HG03103 (cell line): Measurements from ENCODE around the gene CDCP1.

Experiments used
- ATAC-seq: cut with Tn5 transposase; IDR thresholded peaks from one replicate; pipeline ENCODE4 v1.9.1; 2021; ENCODE audit warnings: low read depth; ENCODE audit not compliant: unreplicated experiment

The CDCP1 gene

DNA sequence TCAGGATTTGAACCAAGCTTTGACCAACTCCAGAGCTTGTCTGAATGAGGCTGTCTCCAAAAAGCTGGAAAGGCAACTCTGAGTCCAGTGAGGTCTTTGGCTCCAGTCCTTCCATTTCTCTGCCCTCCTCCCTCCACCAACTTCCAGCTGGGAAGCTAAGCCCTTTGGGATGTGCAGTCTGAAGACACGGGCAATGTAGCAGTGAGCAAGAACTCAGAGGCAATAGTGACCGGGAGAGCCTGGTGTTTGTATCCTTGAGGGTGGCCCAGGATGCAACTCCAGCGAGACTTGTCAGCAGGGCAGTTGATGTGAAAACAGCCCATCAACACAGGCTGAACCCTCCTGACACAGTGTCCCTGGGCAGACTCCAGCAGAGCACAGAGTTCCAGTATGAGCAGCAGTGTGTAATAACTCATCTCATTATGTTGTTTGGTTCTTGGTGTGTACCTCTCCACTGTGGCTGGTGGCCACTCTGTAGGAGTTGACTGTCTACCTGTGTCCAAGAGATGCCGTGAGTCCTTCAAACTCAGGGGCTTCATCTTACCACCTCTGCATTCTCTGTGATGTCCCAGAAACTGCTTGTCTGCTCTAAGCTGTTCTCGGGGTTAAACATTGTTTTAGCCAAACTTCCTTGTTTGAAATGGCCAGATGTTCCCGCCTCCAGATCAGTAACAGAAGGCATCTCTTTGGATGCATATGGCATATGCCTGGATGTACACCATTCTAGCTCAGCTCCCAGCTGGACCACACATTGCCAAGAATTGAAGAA, 6.6 kb downstream of the CDCP1 start:
- no peak for ATAC-seq

DNA sequence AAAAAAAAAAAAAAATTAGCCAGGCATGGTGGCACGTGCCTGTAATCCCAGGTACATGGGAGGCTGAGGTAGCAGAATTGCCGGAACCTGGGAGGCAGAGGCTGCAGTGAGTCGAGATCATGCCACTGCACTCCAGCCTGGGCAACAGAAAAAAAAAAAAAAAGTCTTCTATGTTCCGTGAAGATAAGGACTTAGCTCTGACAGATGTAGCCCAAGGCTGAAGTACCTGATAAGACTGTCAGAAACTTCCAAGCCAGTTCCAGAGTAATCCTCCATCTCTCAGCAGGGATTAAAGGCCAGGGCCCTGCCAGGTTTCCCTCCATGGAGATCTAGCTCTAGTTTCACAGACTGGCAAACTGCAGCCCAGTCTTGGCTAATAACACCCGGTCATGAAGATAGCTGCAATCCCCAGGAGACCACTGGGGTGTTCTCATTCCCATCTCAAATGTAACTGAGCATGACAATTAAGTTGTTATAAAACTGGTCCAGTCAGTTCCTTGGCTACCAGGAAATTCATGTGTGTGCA, 8.5 kb downstream of the CDCP1 start:
- ATAC-seq = no peak

DNA sequence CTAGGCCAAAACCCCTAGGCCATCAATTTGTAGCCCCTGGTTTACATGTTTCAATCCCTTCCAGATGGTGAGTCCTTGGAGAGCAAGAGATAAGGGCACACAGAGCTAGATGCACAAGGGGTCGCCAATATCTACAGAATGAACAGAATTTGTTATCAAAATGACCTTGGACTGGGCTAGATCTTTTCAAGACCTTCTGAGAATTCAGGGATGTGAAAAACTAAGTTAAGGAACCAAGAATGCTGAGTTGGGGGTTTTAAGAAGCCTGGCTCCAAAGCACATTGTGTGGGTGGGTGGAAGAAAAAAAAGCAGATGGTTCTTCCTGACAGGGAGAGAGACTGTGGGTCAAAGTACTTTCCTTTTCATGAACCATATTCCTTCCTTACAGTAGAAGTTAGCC, 10.2 kb downstream of the CDCP1 start:
- no peak for ATAC-seq

DNA sequence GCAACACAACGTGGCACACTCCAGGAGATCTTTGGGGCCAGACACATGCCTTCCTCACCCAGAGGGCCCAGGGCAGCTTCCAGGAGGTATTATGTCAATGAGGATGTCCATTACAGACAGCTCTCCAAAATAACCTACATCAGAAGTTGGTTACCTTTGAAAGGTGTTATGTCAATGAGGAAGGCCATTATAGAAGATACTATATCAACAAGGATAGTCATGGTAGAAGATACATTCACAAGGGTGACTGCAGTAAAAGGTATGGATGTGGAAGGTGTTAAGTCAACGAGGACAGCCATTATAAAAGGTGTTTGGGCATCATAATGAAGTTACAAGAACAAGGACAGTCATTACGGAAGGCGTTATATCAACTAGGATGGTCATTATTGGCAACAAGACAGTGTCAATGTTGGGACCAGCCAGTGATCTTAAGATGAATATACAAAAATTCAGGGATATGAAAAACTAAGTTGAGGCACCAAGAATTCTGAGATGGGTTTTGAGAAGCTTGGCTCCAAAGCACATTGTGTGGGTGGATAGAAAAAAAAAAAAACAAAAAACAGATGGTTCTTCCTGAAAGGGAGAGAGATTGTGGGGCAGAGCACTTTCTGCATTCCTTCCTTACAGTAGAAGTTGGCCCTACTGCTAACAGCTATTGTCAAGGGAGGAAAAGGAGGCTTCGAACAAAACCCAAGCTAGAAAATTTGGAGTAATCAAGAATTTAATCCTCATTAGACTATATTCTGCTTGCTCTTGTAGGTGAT, 11.2 kb downstream of the CDCP1 start:
- ATAC-seq = no peak

DNA sequence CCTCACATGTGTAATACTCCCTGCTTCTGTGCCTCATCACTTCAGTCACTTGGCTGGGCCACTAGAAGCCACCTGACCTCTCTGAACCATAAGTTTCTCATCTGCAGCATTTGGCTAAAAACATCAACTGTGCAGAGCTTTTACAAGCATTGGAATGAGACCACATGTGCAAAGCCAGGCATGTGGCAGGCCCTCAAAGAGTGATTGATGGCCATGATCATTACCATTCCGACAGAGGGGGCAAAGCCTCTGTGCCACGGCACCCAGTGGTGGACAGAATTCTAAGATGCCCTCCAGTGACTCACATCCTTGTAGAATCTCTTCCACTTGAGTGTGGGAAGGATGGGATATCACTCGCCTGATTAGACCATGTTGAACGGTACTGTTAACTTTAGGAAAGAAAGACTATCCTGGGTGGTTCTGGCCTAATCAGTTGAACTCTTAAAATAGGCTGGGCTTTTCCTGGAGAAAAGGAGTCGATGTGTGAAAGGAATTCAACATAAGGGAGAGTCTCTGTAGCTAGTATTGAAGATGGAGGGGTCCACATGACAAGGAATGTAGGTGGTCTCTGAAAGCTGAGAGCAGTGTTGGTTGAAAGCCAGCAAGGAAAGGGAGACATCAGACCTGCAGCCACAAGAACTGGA, 13.5 kb downstream of the CDCP1 start:
- ATAC-seq = no peak

DNA sequence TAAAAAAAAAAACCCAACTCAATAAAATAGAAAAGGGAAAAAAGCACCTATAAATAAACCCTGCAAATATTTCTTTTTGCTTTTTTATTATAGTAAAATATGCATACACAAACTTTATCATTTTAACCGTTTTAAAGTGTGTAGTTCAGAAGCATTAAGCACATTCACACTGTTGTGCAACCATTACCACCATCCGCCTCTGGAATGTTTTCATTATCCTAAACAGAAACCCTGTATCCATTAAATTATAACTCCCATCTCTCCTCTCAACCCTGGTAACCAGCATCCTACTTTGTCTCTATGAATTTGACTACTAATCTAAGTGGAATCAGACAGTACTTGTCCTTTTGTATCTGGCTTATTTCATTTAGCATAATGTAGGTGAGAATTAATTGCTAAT, 15.0 kb downstream of the CDCP1 start:
- ATAC-seq = no peak

DNA sequence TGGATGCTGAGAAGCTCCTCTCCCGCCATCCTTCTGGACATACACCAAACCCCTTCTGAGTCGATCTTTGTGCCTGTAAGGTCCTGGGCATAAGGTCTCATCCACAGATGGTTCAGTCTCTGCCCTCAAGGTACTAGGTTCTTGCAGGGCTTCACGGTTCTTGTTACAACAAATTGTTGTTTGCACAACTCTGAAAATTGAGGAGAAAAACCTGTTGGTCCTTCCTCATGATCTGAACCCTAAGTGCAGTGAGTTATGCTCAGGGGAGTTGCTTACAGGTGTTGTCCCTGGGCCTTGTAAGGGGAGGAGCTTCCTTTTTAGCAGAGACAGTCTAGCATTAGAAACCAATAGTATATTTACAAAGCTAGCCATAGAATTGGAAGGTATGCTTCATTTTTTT, 15.7 kb downstream of the CDCP1 start:
- no peak for ATAC-seq

DNA sequence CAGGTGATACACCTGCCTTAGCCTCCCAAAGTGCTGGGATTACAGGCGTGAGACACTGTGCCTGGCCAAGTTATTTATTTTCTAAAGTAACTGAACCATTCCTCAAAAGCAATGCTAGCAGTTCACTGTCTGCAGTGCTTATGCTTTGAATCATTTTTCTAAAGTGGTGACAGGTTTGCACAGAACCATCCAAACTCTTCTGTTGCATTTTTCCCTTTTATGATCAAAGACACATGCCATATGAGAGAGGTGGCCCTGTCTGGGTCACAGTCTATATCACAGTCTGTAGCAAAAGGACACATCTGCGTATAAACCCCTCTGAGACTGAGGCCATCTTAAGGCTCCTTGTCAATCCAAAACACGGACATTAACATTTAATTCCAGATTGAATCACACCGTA, 17.2 kb downstream of the CDCP1 start:
- no peak for ATAC-seq

DNA sequence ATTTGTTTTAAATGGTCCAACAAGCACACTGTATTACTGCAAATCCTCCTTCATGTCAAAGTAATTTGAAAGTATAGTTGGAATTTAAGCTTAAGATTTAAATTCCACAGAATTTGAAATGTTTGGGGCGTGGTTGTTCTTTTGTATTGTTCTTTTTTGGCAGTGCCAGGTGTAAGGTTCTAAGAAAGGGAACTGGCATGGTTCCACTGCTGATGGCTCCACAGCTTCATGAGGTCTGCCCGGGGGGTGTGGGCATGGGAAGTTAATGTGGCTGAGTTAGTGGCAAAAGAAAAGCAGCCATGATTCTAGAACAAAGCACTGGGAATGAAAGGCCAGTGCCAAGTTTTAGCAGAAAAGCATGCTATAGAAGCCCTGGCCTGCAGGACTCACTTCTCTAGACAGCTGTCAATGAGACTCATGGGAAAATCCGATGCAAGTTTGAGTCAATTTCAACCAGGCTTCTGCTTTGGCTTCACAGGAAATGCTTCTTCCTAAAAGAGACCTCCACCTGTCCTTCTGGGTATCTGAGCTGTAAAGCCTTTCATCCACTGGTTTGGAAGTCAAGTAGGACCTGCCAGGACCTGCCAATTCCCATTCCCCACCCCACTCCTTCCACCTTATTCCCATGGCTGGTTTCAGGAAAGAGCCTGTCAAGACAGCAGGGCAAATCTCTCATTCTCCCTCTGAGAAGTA, 18.9 kb downstream of the CDCP1 start:
- no peak for ATAC-seq

DNA sequence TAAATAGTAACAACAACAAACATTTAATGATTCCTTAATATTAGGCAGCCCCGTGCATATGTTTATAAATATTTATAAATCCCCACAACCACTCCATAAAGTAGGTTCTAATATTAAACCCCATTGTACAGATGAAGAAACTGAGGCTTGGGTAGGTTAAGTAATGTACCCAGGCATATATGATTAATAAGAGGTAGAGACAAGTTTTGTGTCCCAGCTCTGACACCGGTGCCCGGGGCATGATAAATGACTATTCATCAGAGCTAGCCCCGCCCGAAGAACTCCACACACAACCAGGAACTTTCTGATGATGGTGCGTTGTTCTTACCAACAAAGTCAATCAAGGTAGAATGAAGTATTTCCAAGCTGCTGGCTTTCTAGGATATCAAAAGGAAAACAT, 19.4 kb downstream of the CDCP1 start:
- ATAC-seq = no peak

DNA sequence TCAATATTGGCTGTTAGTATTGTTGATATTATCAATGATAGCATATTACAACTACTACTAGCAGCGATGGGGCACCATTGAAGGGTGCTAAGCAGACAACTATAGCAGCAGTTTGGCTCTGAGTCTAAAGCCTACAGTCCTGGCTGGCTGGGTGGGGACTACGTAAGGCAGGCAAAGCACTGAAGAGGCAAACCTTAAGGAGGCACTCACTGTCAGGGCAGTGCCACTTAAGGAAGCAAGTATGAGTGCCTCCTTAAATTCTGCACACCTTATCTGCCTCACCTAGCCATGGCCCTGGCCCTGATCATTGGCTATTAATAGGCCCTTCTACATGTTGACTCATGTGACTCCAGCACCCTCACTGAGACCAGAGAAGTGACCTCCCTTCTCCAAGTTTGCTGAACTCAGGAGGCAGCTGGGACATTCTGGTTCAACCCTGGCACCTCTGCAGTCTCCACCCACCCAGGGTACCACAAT, 20.6 kb downstream of the CDCP1 start:
- no peak for ATAC-seq

DNA sequence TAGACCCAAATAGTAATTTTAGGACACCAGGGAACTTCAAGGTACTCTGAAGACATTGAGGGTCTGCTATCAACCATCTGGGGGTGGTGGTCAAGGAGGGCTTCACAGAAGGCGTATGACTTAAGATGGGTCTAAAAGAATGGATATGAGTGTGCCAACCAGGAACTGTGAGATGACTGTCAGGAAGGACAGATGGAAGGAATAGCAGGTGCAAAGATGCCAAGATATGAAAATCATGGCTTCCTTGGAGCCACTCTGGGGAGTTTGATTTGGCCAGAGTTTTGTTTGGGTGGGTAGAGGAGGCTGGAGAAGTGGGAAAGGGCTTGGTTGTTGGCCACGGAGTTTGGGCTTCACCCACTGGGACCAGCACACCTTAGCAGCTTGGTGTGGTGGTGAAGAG, 21.2 kb downstream of the CDCP1 start:
- ATAC-seq = no peak

DNA sequence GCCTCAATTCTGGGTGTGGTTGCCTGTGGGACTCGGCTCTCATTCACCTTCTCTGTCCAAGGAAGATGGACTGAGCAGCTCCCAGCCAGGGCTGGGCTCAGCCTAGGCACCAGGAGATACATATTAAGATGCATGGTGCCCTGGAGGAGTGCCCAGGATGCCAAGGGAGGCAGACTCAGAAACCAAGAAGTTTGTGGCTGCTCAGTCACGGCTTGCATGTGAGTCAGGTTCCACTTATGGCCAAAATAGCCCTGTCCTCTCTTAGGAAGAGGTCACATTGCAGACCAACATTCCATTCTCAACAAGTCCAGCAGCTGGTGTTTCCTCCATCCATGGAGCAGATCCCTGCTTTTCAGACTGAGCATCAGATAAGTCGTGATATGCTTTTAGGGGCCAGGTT, 21.8 kb downstream of the CDCP1 start:
- ATAC-seq = no peak

DNA sequence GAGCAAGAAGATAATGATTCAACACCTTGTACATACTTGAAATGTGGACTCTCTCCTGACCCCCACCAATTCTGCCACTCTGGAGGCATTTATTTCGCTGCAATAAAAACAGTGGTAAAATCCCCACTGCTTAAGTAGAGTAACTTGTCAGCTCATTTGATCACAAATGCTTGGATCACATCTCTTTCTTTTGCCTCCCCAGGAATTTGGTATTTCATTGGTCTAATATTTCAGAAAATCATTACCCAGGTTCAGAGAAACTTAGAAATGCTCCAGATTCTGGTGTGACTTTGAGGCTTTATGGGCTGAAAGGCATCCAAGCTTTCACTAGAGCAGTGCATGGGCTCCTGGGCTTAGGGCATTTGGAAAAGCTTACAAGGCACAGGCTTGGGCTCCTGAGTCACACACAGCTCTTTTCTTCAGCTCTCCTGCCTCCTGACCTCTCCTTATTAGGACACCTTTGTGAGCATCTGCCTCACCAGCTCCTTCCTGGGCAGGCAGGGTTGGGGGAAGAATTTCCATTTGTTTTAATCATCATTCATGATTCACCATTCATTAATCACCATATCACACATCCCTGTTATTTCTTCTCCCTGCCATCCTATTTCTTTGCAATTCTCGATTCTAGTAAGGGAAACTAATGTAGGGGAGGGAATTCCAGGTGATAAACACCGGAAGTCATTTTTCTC, 22.5 kb downstream of the CDCP1 start:
- no peak for ATAC-seq

DNA sequence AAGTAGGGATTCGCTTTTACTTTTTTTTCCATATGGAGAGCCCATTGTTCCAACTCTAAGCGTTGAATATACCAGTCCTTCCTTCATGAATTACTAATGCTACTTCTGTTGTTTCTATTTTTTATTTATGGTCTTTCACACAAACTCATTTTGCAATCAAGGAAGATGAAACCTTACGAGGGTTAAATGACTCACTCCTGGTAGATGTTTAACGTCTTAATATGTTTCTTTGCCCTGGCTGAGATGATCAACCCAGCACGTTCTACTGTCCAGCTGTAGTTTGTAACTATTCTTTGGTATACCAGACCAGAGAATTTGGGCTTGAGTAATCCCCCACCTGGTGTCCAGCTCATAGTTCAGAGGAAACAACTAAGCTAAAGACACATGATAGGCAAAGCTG, 23.1 kb downstream of the CDCP1 start:
- no peak for ATAC-seq

DNA sequence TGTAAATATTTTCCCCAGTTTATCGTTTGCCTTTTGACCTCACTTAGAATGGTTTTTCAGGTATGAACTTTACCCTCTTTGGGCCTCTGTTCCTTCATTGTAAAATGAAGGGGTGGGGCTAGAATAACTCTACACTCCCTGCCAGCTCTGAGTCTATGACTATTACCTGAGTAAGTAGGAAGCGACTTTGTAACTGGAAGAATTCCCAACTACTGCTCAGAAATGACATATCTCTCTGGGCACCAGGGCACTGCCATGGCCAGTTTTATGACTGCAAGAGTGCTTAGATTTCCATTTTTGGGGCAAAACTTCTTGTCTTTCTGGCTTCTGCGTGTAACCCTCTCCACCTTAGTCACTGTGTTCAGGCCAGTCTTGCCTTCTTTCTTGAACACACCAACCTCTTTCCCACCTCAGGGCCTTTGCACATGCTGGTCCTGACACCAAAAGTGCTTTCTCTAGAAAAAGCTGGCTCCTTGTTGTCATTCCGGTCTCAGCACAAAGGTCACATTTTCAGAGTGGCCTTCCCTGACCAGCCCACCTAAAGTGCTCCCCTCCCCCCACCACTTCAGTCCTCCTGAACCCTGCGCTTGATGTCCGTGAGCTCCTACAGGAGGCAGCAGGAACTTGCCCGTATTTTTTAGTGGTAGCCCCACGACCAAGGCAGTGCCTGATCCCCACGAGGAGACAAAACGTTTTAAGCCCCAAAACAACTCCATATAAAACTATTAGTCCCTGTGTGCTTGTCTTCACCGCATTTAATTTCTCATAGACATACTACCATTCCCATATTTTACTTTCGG, 25.6 kb downstream of the CDCP1 start:
- ATAC-seq = no peak

DNA sequence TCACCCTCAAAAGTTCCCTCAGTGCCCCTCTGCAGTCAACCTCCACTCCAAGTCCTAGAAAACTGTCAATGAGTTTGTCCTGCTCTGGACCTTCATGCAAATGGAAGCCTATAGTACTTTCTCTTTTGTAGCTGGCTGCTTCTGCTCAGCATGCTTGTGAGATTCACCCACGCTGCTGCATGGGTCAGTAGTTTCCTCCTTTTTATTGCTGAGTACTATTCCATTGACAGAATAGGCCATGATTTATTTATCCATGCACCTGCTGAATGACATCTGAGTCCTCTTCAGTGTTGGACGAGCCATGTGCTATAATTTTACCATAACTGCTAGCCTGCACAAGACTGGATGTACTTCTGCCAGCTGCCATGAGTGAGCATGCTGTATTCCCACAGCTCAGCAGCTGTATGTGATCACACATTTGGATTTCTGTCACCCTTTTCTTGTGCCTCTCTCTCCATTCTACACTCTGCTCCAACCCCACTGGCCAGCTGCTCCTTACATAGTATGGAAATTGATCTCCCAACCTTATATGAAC, 26.3 kb downstream of the CDCP1 start:
- no peak for ATAC-seq

DNA sequence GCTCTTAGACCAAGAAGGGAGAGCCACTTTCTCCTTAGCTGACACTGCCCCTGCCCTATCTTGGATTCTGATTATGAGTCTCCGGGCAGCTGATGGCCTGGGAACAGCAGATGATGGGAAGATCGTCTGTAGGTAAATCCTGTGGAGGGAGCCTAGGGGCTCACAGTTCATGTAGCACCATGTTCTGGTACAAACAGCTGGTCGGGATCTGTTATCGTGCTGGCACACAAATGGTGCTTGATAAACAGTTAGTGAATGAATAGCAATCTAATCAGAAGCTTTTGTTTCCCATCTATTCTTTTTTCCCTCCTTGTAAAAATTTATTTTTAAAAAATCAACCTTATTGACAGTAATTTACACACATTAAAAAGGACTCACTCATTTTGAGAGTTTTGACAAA, 26.8 kb downstream of the CDCP1 start:
- no peak for ATAC-seq

DNA sequence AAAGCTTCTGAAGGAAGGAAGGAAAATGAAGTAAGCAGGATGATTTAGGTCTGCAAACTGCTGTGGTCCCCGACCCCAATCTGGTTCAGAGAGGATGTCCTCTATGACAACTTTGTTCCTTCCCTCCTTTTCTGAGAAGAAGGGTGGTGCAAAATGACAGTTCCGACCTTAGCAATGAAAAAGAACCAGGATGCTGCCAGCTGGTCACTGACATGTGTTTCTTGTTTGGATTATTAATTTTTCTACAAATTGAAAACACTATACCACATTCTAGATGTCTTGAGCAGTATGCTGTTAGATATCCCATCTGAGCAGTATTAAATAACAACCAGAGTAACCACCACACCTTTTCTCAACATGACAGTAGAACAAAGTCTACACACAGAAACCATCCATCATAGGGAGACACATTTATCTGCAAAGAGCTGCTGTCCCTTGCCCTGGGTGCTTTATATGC, 27.5 kb downstream of the CDCP1 start:
- no peak for ATAC-seq
